ENCODE measurements around the gene ARSB.
A peak's percentile ranks its signal among the peaks of the same experiment; 100 is the strongest.

The ARSB gene

DNA sequence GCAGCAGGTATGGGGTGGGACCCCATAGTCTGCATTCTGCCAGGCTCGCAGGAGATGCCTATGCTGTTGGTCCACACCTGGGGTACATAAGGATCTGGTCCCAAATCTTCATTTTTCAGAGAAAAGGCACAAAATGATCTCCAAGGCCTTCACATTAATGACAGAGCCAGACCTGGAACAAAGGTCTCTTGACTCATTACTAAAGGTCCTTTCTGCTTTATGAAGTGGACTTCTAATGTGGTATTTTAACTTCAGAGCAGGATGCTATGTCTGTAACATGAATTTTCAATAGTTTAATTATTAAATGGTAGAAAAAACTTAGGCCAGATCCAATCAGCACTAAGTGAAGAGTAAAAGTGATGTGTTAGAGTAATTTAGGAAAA lies 46.4 kb upstream of the ARSB start:
- no peaks in the 10 kb centered on the region for H4K20me1 ChIP-seq (ENCODE audit: insufficient read depth, low read length)
- no peak overlapping the region for H3K9ac ChIP-seq (ENCODE audit: low read length)
- H3K9me3 ChIP-seq (ENCODE audit: low read length): no peaks in the 10 kb centered on the region
- H3K36me3 ChIP-seq (ENCODE audit: insufficient read depth, low read length): no peaks in the 10 kb centered on the region
- no peak overlapping the region for H3K27ac ChIP-seq (ENCODE audit: low read depth, low read length, poor library complexity, severe bottlenecking)
- no peaks in the 10 kb centered on the region for H3K79me2 ChIP-seq (ENCODE audit: insufficient read depth, low read length)
- no peak overlapping the region for H3K4me2 ChIP-seq (ENCODE audit: low read length)
- no peak for TF ChIP-seq EZH2 (IDR thresholded peaks at IDR 0.05; ENCODE audit: borderline replicate concordance, low read length)
- TF ChIP-seq, protein P1, sequence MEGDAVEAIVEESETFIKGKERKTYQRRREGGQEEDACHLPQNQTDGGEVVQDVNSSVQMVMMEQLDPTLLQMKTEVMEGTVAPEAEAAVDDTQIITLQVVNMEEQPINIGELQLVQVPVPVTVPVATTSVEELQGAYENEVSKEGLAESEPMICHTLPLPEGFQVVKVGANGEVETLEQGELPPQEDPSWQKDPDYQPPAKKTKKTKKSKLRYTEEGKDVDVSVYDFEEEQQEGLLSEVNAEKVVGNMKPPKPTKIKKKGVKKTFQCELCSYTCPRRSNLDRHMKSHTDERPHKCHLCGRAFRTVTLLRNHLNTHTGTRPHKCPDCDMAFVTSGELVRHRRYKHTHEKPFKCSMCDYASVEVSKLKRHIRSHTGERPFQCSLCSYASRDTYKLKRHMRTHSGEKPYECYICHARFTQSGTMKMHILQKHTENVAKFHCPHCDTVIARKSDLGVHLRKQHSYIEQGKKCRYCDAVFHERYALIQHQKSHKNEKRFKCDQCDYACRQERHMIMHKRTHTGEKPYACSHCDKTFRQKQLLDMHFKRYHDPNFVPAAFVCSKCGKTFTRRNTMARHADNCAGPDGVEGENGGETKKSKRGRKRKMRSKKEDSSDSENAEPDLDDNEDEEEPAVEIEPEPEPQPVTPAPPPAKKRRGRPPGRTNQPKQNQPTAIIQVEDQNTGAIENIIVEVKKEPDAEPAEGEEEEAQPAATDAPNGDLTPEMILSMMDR (IDR thresholded peaks at IDR 0.05; ENCODE audit: low read length): no peak
- H3K4me1 ChIP-seq (ENCODE audit: insufficient read depth, low read length, severe bottlenecking): no peaks in the 10 kb centered on the region
- H3K27me3 ChIP-seq (ENCODE audit: insufficient read depth, low read length): peaks cover 8% of the 10 kb centered on the region; the same call in 1 of the 2 replicates
- no peaks in the 10 kb centered on the region for H3F3A ChIP-seq (ENCODE audit: insufficient read depth, low read length)
- no peak overlapping the region for H2AFZ ChIP-seq (ENCODE audit: low read length)
- no peak overlapping the region for H3K4me3 ChIP-seq (ENCODE audit: low read depth, low read length, poor library complexity, severe bottlenecking)
- no peaks in the 10 kb centered on the region for H3K9me2 ChIP-seq (ENCODE audit: low read depth, low read length)

DNA sequence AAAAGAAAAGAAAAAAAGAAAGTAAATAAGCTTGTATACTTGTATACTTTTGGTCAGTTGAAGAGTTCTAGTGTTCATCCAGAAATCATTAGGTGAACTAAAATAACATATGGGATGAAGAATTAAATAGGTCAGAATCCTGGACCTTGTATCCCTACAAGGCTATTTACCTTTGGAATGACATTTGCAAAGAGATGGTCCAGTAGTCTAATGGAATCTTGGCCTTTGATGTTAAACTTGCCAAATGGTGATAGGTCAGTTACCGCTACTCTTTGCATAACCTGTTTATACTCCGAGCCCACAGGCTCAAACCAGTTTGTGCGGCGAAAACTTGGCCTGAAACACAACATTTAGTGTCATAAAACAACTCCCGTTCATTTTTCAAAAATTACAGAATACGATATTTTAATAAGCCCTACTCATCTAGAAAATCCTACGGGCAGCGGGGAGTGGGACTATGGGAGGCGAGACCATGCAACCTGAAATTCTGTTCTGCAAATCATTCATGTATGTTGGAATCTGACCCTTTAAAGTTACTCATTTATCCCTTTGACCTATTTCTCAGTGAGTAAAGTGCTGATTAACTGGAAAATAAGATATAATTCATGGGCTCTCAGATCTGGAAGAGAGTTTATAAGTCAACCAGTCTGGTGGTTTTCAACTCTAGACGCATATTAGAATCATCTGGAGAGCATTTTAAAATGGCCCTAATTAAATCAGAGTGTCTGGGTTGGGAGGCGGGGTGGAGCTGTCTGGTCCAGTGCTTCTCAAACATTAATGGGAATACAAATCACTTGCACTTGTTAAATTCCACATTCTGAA lies 45.8 kb upstream of the ARSB start:
- Histone ChIP-seq H3K9ac (ENCODE audit: low read length) (no peak overlapping the region), H3K36me3 (ENCODE audit: insufficient read depth, low read length) (no peaks in the 10 kb centered on the region), H3K9me3 (ENCODE audit: low read length) (no peaks in the 10 kb centered on the region), H3K4me2 (ENCODE audit: low read length) (no peak overlapping the region), H3K27ac (ENCODE audit: low read depth, low read length, poor library complexity, severe bottlenecking) (no peak overlapping the region), H3K79me2 (ENCODE audit: insufficient read depth, low read length) (no peaks in the 10 kb centered on the region), H4K20me1 (ENCODE audit: insufficient read depth, low read length) (no peaks in the 10 kb centered on the region), H3K4me3 (ENCODE audit: low read depth, low read length, poor library complexity, severe bottlenecking) (no peak overlapping the region), H3K27me3 (ENCODE audit: insufficient read depth, low read length) (peaks cover 8% of the 10 kb centered on the region; the same call in 1 of the 2 replicates), H3K4me1 (ENCODE audit: insufficient read depth, low read length, severe bottlenecking) (no peaks in the 10 kb centered on the region), H2AFZ (ENCODE audit: low read length) (no peak overlapping the region), H3F3A (ENCODE audit: insufficient read depth, low read length) (no peaks in the 10 kb centered on the region), H3K9me2 (ENCODE audit: low read depth, low read length) (no peaks in the 10 kb centered on the region)
- TF ChIP-seq, protein P1 (IDR thresholded peaks at IDR 0.05; ENCODE audit: low read length): no peak
- TF ChIP-seq EZH2 (IDR thresholded peaks at IDR 0.05; ENCODE audit: borderline replicate concordance, low read length): no peak

DNA sequence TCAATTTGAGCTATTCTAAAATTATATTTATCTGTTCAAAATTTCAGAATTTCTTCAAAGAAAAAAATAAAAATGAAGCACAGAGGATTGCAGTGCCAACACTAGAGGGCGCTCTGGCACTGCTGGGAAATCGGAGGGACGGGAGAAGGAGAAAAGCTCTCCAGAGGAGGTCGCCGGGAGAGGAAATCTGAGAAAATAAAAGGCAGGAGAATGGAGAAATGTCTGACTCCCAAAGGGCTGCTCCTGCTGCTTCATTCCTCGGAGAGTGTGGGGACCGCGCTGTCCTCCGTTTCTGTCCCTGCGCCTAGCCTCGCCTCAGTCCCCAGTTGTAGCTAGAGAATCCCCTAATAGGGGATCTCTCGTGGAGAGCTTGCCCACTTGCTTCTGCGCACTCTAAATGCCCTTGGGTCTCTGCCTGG lies 40.0 kb upstream of the ARSB start:
- Histone ChIP-seq H3K4me3 (ENCODE audit: low read depth, low read length, poor library complexity, severe bottlenecking) (no peak overlapping the region), H3K9me3 (ENCODE audit: low read length) (no peaks in the 10 kb centered on the region), H3F3A (ENCODE audit: insufficient read depth, low read length) (no peaks in the 10 kb centered on the region), H3K9ac (ENCODE audit: low read length) (no peak overlapping the region), H3K9me2 (ENCODE audit: low read depth, low read length) (no peaks in the 10 kb centered on the region), H3K36me3 (ENCODE audit: insufficient read depth, low read length) (no peaks in the 10 kb centered on the region), H4K20me1 (ENCODE audit: insufficient read depth, low read length) (no peaks in the 10 kb centered on the region), H2AFZ (ENCODE audit: low read length) (no peak overlapping the region), H3K27me3 (ENCODE audit: insufficient read depth, low read length) (no peaks in the 10 kb centered on the region), H3K4me1 (ENCODE audit: insufficient read depth, low read length, severe bottlenecking) (no peaks in the 10 kb centered on the region), H3K27ac (ENCODE audit: low read depth, low read length, poor library complexity, severe bottlenecking) (no peak overlapping the region), H3K4me2 (ENCODE audit: low read length) (no peak overlapping the region), H3K79me2 (ENCODE audit: insufficient read depth, low read length) (no peaks in the 10 kb centered on the region)
- TF ChIP-seq, protein P1 (IDR thresholded peaks at IDR 0.05; ENCODE audit: low read length): peak; percentile 96
- TF ChIP-seq EZH2 (IDR thresholded peaks at IDR 0.05; ENCODE audit: borderline replicate concordance, low read length): no peak

All from OCI-LY1 (cell line).